ENCODE data around the gene VSTM2B. TPM values are rescaled to one million over a fixed set of nuclear protein-coding genes. Genes with fewer than 3 reads are reported as not detected.
"Not testable (repeated sequence)": the region's sequence is repeated elsewhere in the genome, so short reads cannot be mapped to it uniquely, and the experiment has no call there.

VSTM2B gene
- total RNA-seq: not detected

DNA sequence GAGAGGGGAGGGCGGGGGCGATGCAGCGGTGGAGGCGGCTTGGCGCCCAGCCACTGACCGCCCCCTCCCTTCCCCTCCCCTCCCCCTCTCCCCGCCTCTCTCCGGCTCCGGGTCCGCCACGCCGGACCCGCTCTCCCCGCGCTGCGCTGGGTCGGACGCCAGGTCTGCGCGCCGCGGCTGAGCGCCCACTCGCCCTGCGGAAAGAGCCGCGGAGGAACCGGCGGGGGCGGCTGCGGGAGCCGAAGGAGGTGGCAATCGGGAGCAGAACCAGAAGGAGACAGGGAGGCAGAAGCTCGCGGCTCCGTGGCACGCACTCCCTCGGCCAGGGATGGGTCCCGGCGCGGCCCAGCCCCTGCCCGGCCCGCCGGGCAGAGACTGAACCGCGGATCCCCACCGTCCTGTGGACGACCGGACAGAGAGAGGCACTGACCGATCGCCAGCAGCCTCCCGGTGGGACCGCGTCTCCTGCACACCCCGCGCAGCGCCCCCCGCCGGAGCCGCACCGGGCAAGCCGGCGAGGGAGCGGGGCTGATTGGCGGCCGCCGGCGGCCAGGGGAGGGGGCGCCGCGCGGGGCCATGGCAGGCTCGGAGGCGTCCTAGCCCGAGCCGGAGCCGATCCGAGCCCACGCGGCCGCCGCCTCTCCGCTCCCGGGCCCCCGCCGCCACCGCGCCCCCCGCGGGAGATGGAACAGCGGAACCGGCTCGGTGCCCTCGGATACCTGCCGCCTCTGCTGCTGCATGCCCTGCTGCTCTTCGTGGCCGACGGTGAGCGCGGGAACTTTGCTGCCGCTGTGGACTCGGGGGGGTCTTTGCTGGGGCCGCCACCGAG is at the start of gene VSTM2B:
Gene VSTM2B (plus strand): TSS at position 94 of the 829 bp plus-strand sequence. CDS start 590 bp downstream, at position 684.
- Mint-ChIP-seq H3K9me3 (no peaks in the 10 kb centered on the region), H3K4me3 (peak within 1 kb of the TSS; percentile 31), H3K27me3 (peaks cover 43% of the 10 kb centered on the region), H3K36me3 (ENCODE audit: low read depth) (peaks cover 16% of the 10 kb centered on the region), H3K27ac (no peak within 1 kb of the TSS), H3K4me1 (peaks cover 6% of the 10 kb centered on the region)
- no peak for ATAC-seq (replicated peaks)

DNA sequence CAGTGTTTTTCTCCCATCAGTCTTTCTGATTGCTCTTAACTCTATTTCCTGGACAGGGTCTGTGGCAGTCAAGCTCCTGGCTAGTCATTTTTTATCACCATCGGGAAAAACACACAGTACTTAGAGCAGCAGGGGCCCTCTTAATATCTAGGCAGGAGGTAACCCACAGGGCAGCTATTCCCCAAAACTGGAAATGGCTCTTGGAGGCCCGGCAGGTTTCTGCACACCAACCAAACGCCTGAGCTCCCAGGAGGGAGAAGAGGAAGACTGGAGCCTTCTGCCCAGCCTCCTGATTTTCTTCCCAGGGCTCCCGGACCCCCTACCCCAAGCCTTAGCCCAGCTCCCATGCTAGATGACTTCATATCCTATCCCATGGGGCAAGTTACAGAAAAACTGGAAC is 49.3 kb upstream of the VSTM2B start:
- peaks cover 7% of the 10 kb centered on the region for H3K9me3 Mint-ChIP-seq
- H3K36me3 Mint-ChIP-seq (ENCODE audit: low read depth): no peaks in the 10 kb centered on the region
- ATAC-seq (replicated peaks): no peak
- H3K4me1 Mint-ChIP-seq: no peaks in the 10 kb centered on the region
- no peak overlapping the region for H3K27ac Mint-ChIP-seq
- peaks cover 34% of the 10 kb centered on the region for H3K27me3 Mint-ChIP-seq
- H3K4me3 Mint-ChIP-seq: no peak overlapping the region

DNA sequence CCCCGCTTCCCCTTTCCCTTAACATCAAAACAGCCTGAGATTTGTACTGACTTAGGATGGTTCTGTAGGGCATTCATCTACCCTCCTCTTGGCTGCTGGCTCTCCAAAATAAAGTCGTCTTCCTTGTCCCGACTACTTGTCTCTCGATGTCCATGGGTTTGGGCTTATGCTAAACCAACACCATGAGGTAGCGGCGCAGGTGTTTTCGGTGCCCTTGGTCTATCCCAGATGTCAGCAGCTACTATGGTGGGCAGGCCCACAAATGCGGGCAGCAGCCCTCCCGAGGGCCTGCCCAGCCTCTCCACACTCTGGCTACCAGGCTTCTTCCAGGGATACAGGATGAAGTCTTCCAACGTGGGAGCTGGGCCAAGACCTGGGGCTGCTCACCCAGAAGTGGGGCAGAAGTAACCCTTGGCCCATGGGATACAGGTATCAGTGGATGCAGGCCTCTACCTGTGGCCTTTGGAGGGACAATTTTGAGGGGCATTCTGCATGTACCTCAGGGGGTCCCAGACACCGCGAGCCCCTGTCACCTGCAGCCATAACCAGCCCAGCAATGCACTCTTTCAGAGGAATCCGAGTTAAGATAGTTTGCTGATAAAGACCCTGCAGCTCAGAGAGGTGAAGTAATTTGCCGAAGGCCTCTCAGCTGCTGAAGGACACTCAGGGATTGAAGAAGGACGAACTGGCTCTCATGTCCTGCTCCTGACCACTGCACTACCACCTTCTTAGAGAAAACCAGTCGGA is 47.8 kb upstream of the VSTM2B start:
- Mint-ChIP-seq H3K4me3 (no peak overlapping the region), H3K9me3 (peaks cover 7% of the 10 kb centered on the region), H3K27me3 (peaks cover 44% of the 10 kb centered on the region), H3K27ac (no peak overlapping the region), H3K36me3 (ENCODE audit: low read depth) (no peaks in the 10 kb centered on the region), H3K4me1 (no peaks in the 10 kb centered on the region)
- ATAC-seq (replicated peaks): no peak

DNA sequence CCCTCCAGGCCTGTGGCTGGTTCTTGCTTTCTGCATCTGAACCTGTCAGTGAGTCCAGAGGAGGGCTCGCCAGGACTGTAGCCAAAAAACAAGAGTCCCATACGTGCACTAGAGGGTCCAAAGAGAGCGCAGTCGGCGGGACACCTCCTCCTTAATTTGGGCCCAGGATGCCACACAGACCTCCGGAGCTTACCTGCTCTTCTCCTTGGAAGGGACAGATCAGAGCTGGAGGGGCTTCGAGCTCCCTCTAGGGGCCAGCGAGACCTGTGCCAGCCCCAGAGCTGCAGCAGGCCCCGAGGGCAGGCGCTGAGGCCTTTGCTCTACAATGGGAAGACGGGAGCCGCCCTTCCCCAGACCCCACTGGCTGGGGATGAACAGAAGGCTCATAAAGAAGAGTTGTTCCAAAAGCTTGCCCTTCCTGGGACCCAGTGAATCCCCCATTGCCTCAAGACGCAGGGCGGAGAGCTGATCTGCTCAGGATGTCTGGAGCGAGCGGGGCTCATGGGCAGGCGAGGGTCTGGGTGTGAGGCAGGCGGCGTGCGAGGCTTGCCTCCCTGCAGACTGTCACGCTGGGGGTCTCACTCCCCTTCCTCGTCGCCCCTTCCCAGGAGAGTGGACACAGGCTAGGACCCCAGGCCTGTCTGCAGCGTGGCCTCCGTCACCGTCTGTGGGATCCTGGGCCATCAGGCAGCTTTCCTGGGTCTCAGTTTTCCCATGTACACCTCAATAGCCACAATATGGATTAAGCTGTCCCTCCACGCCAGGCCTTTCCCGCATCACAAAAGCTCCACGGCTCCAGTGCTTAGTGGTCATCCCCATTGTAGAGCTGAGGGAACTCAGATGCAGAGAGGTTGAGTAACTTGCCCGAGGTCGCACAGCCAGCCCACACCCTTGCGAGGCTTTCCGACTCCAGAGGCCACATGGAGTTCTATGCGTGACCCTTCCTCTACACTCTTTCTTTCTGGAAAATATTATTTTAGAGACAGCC is 46.9 kb upstream of the VSTM2B start:
- Mint-ChIP-seq H3K27me3 (peaks cover 40% of the 10 kb centered on the region), H3K36me3 (ENCODE audit: low read depth) (no peaks in the 10 kb centered on the region), H3K4me1 (no peaks in the 10 kb centered on the region), H3K9me3 (peaks cover 7% of the 10 kb centered on the region), H3K4me3 (no peak overlapping the region), H3K27ac (no peak overlapping the region)
- no peak for ATAC-seq (replicated peaks)

DNA sequence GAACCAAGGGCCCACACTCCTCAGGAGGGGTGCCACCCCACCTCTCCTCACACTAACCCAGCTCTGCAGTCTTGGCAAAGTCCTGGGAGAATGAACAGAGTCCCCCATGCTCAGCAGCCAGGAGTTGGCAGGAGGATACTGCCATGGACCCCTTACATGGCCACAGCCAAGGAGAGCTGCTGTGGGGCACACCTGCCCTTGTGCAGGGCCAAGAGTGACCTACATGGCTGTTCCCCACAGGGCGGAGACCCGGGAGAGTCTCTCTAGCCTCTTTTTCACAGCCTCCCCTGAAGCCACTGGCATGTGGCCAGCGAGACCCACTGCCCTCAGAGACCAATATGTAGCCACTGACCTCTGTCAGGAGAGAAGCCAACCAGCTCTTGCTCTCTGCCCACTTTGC is 45.9 kb upstream of the VSTM2B start:
- ATAC-seq (replicated peaks): no peak
- Mint-ChIP-seq H3K4me1 (no peaks in the 10 kb centered on the region), H3K27me3 (peaks cover 43% of the 10 kb centered on the region), H3K27ac (no peak overlapping the region), H3K36me3 (ENCODE audit: low read depth) (no peaks in the 10 kb centered on the region), H3K4me3 (no peak overlapping the region), H3K9me3 (peaks cover 7% of the 10 kb centered on the region)

DNA sequence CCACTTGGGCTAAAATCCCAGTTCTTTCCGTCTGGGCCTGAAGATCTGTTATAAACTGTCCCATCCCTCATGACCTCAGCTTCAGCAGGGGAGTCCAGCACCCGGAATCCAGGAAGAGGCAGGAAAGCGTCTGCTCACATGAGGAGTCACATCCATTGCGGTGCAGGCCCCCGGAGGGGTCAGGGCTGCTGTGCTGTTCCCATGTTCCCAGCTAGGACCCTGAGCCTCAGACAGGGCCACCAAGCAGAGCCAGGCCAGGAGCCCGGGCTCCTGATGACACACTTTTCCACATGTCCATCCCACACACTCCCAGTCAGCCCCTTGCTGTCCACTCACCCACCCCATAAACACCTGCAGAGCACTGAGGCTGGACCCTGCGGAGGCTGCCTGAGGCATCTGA is 45.3 kb upstream of the VSTM2B start:
- no peak for ATAC-seq (replicated peaks)
- Mint-ChIP-seq H3K4me1 (no peaks in the 10 kb centered on the region), H3K27me3 (peaks cover 45% of the 10 kb centered on the region), H3K9me3 (peaks cover 7% of the 10 kb centered on the region), H3K27ac (no peak overlapping the region), H3K36me3 (ENCODE audit: low read depth) (no peaks in the 10 kb centered on the region), H3K4me3 (no peak overlapping the region)

DNA sequence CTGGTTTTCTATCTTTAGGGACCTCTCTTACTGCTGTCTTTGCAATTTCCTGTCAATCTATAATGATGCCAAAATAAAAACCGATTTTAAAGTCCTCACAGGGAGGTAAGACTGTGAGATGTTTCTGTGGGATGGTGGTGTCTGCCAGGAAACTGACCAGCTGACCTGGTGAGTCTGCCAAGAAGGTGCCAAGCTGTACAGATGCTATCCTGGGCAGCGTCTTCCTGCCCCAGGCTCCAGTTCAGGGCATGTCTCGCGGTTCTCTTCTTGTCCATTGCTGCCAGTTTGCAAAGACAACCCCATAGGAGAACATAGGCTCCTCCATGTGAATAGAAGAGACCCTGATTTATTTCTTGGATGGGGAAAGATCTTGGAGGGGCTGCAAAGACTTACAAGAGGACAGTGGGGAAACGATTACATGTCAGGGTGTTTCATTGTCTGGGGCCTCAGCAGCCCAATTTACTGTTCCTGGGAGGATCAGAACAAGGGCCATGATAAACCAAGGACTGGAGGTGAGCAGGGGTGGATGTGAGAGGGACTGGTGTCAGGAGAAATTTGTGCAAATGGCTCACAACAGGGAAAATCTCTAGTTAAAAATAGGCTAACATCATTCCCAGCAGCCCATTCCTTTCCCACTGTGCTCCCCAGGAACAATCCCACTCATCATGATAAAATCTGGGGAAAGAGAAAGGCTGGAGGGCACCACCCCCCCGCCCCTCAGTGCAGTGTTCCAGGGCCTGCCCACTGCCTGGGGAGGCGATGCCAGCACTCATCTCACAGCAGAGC is 42.7 kb upstream of the VSTM2B start:
- no peak for ATAC-seq (replicated peaks)
- Mint-ChIP-seq H3K36me3 (ENCODE audit: low read depth) (no peaks in the 10 kb centered on the region), H3K4me1 (no peaks in the 10 kb centered on the region), H3K9me3 (peaks cover 7% of the 10 kb centered on the region), H3K27ac (no peak overlapping the region), H3K27me3 (peaks cover 50% of the 10 kb centered on the region), H3K4me3 (no peak overlapping the region)

DNA sequence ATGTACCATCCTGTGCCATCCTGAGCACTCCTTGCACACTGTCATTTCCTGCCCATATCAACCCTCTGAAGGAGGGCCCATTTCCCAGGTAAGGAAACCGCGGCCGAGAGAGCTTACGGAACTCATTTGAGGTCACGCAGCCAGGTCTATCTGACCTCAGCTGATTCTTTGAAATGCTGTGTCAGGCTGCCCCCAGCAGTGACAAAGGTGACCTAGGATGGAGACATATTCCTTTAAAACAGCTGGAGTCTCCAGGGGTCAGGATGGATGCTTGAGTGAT is 42.2 kb upstream of the VSTM2B start:
- Mint-ChIP-seq H3K27me3 (peaks cover 50% of the 10 kb centered on the region), H3K27ac (no peak overlapping the region), H3K36me3 (ENCODE audit: low read depth) (no peaks in the 10 kb centered on the region), H3K9me3 (peaks cover 7% of the 10 kb centered on the region), H3K4me3 (no peak overlapping the region), H3K4me1 (no peaks in the 10 kb centered on the region)
- no peak for ATAC-seq (replicated peaks)

DNA sequence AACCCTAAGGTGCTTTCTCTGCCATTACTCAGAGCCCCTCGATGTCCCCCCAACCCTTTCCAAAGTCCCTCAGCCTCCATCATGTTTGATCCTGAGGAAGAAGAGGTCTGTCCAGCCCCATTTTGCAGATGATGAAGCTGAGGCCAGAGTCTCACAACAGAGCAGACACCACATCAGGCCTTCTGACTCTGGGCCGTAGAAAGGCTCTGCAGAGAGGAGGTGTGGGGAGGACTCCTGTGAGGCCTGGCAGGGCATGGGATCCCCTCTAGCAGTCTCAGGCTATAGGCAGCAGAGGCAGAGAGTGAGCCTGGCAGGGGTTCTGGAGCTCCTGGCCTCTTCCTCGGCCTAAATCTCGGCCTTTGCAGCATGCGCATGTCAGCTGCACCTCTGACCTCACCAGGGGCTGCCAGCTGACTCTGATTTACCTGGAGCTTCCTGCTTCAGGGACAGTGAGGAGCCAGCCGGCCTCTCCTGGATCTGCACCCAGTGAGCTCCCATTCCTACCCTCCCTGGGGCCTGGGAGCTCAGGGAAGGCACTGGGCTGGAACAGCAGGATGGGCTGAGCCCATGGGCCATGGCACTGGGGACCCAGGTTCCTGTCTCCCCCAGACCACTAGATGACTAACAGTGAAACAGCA is 41.7 kb upstream of the VSTM2B start:
- Mint-ChIP-seq H3K9me3 (peaks cover 7% of the 10 kb centered on the region), H3K27me3 (peaks cover 50% of the 10 kb centered on the region), H3K4me3 (no peak overlapping the region), H3K27ac (no peak overlapping the region), H3K4me1 (no peaks in the 10 kb centered on the region), H3K36me3 (ENCODE audit: low read depth) (no peaks in the 10 kb centered on the region)
- ATAC-seq (replicated peaks): no peak

DNA sequence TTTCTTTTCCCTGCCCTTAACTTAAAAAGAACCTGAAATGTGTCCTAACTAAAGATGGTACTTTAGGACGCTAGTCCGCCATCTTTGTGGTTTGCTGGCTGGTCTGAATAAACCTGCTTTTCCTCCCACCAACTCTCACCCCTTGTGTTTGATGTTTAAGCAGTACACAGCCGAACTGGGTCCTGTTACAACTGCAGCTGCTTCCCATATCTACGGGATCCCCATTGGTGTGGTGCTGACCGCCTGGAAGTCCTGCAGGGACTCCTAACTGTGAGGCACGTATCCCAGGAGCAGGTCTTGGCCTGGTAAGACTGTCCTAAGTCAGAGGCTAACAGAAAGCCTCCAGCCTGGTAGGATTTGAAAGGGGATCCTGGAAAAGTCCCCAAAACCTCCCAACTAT is 40.9 kb upstream of the VSTM2B start:
- Mint-ChIP-seq H3K4me1 (no peaks in the 10 kb centered on the region), H3K27ac (no peak overlapping the region), H3K27me3 (peaks cover 53% of the 10 kb centered on the region), H3K36me3 (ENCODE audit: low read depth) (no peaks in the 10 kb centered on the region), H3K4me3 (no peak overlapping the region), H3K9me3 (peaks cover 7% of the 10 kb centered on the region)
- no peak for ATAC-seq (replicated peaks)

DNA sequence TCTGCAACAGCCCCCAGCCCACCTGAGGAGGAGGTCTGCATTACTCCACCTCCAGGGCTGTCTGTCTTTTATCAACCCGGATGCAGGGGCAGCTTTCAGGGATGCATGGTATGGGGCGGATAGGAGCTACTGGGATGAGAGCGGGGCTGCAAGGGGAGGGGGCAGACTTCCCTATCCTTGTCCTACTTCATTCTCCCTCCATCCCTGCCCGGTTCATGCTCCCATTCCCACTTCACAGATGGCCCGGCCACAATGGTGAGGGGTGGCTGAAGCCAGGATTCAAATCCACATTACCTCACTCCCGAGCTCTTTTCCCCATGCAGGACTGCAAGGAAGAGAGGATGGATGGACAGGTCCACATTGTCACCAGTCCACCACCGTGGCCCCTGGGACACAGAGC is 40.5 kb upstream of the VSTM2B start:
- Mint-ChIP-seq H3K9me3 (peaks cover 7% of the 10 kb centered on the region), H3K4me3 (no peak overlapping the region), H3K27ac (no peak overlapping the region), H3K36me3 (ENCODE audit: low read depth) (no peaks in the 10 kb centered on the region), H3K4me1 (no peaks in the 10 kb centered on the region), H3K27me3 (peaks cover 54% of the 10 kb centered on the region)
- ATAC-seq (replicated peaks): no peak

DNA sequence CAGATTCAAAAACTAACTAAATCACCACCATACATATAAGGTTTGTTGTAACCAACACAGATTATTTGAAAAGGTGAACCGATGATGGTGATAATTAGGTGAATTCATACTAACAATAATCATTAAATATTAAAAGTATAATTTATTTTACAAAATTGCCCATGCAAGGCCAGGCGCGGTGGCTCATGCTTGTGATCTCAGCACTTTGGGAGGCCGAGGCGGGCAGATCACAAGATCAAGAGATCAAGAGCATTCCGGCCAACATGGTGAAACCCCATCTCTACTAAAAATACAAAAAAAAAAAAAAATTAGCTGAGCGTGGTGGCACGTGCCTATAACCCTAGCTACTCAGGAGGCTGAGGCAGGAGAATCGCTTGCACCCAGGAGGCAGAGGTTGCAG is 38.8 kb upstream of the VSTM2B start:
- not testable (repeated sequence) for H3K27ac Mint-ChIP-seq

DNA sequence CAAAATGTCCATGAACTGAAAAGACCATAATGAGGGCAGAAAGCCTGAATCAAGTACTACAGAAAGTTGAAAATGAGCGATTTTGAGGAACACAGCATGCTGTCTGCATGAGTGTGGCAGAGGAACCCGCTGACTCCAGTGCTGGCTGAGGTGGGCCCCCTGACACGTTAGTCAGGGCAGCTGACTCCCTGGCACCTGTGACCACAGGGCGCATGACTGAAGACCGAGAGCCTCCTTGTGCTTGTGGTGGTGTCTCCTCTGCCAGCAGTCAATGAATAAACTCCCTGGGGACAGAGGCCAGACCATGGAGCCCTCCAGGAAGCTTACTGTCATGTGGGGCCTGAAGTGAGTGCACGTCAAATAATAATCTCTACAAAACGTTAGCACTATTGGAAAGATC is 38.4 kb upstream of the VSTM2B start:
- no peaks in the 10 kb centered on the region for H3K36me3 Mint-ChIP-seq (ENCODE audit: low read depth)
- H3K27me3 Mint-ChIP-seq: peaks cover 52% of the 10 kb centered on the region
- peaks cover 4% of the 10 kb centered on the region for H3K9me3 Mint-ChIP-seq
- no peak for ATAC-seq (replicated peaks)
- no peaks in the 10 kb centered on the region for H3K4me1 Mint-ChIP-seq
- H3K27ac Mint-ChIP-seq: no peak overlapping the region
- H3K4me3 Mint-ChIP-seq: no peak overlapping the region

More for the DNA sequence above, 38.8 kb upstream of the VSTM2B start:
- not testable (repeated sequence) for H3K9me3 Mint-ChIP-seq; H3K4me3 Mint-ChIP-seq; H3K36me3 Mint-ChIP-seq (ENCODE audit: low read depth); ATAC-seq (replicated peaks); H3K4me1 Mint-ChIP-seq
- peaks cover 52% of the 10 kb centered on the region for H3K27me3 Mint-ChIP-seq
